Upper lobe of left lung (tissue), 4 donors: ENCODE results near the gene HACD4.

Experiments
- EP300 ChIP-seq, 4 donors: sonication (generic); formaldehyde crosslinking; IDR thresholded peaks; one replicate each; pipeline ENCODE4 v1.5.1; 2017; ENCODE audit warnings: antibody characterized with exemption in 4 of 4, control low read depth in 2 of 4
- POLR2A ChIP-seq, 4 donors: fragments of 450-650 bp; IDR thresholded peaks; one replicate each; pipeline ENCODE4 v1.5.1; 2016 to 2017; ENCODE audit warnings: antibody characterized with exemption in 4 of 4, mild to moderate bottlenecking in 2 of 4
- TF ChIP-seq, protein P1 (sequence below), 6 experiments: fragments of 450-650 bp in 4 of 6; fragments of 200-600 bp in 2 of 6; sonication (generic) in 2 of 6; IDR thresholded peaks; one replicate each; pipeline ENCODE4 v1.5.1; 2016 to 2019; ENCODE audit warnings: antibody characterized with exemption in 6 of 6

DNA sequence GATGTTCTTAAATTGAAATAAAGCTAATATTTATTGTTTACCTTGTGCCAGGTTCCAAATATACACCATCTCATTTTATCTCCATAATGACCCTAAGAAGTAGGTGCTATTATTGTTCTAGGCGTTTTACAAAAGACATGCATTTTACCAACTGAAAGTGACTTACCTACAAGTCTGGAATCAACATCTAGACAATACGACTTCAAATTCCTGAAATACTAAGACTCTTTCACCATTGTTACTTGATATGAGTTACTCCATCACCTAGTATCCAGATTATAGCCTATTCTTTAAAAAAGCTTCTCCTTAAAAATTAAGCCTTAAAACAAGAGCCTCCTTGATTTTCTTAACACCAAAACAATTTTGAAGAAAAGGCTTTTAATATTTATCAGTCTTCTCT lies 13.3 kb downstream of the HACD4 start:
- TF ChIP-seq, protein P1, sequence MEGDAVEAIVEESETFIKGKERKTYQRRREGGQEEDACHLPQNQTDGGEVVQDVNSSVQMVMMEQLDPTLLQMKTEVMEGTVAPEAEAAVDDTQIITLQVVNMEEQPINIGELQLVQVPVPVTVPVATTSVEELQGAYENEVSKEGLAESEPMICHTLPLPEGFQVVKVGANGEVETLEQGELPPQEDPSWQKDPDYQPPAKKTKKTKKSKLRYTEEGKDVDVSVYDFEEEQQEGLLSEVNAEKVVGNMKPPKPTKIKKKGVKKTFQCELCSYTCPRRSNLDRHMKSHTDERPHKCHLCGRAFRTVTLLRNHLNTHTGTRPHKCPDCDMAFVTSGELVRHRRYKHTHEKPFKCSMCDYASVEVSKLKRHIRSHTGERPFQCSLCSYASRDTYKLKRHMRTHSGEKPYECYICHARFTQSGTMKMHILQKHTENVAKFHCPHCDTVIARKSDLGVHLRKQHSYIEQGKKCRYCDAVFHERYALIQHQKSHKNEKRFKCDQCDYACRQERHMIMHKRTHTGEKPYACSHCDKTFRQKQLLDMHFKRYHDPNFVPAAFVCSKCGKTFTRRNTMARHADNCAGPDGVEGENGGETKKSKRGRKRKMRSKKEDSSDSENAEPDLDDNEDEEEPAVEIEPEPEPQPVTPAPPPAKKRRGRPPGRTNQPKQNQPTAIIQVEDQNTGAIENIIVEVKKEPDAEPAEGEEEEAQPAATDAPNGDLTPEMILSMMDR (IDR thresholded peaks at IDR 0.05), result no peak
- TF ChIP-seq POLR2A (IDR thresholded peaks at IDR 0.05), result no peak
- no peak for TF ChIP-seq EP300 (IDR thresholded peaks at IDR 0.05)
